Activated naive CD4-positive, alpha-beta T cell treated with anti-CD3 and anti-CD28 coated beads, Interleukin-2, amount 50 U/mL, for 16 hours (primary cell): ENCODE data around the gene ATG4A.

Source experiments
- DNase-seq: peaks from one replicate; pipeline ENCODE4 v3.0.0-alpha.2; 2020

The ATG4A gene

GRCh38 chrX:108169768-108170167 is 78.2 kb downstream of the ATG4A start:
- no peak for DNase-seq

DNA sequence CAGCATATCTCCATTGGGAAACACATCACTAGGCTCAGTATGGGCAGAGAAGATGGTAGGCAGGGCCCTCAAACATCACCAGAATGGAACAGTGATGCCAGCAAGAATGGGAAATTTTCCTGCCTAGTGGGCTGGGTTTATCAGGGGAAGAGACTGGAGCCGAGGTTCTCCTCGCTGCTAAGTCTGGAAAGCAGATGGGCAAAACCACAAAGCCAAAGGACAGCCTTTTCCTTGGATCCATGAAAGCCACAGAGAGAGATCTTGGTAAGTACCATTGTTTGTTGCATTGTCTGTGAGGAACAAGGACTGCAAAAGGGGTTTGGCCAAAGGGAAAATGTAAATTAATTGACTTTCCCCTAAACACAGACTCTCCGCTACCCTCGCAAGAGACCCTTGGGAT is 80.1 kb downstream of the ATG4A start:
- DNase-seq, result no peak

DNA sequence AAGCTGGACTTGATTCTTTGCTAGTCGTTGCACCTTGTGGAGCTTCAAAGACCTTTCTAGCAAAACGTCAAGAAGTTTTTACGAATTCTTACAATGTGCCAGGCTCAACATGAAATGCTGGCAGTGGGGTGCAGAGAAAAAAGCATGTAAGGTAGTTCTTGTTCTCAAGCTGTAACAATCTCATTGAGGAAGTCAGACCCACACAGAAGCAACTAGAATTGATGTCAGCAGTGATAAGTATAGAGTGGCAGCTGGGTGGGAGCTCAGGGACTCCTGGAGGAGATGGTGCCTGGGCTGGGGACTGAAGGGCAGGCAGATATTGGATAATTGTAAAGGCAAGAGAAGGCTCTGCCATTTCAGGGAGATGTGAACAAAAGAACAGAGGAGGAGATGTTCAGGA is 82.3 kb downstream of the ATG4A start:
- no peak for DNase-seq

- DNase-seq, result no peak
Measured at GRCh38 chrX:108177351-108178142, 86.0 kb downstream of the ATG4A start.

DNA sequence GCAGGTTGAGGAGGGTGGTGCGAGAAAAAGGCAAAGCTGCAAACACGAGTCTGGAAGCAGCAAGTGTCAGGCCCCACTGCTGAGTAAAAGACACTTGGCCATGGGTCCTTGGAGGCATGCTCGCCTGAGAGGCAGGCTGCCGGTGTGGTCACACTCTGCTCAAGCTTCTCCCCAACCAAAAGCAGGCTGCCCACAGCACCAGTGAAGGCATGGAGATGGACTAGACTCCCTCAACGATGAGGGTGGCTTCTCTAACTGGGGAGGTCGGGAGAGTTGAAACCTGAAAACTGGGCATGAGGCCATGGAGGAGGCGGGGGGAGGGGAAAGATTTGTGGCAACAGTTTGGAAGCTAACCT is 86.5 kb downstream of the ATG4A start:
- no peak for DNase-seq

DNA sequence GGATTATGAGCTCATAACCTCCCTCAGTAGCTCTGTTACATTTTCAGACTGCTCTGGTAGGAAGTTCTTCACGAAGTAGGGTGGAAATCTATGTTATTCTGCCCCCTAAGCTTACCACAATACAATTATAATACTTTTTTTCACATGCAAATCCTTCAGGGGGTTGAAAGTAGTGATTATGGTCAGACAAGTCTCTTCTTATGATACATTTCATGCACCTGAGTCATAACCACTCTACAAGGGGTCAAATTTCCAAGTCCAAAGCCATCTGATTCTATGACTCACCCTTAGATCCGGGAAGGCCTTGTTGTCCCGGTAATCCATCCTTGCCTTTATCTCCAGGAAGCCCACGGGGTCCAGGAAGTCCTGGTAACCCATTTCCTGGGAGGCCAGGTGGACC is 95.2 kb downstream of the ATG4A start:
- DNase-seq, result no peak

- DNase-seq, result no peak
Measured at GRCh38 chrX:108198420-108198819, 106.8 kb downstream of the ATG4A start.

- DNase-seq, result no peak
Measured at GRCh38 chrX:108199041-108199440, 107.5 kb downstream of the ATG4A start.

DNA sequence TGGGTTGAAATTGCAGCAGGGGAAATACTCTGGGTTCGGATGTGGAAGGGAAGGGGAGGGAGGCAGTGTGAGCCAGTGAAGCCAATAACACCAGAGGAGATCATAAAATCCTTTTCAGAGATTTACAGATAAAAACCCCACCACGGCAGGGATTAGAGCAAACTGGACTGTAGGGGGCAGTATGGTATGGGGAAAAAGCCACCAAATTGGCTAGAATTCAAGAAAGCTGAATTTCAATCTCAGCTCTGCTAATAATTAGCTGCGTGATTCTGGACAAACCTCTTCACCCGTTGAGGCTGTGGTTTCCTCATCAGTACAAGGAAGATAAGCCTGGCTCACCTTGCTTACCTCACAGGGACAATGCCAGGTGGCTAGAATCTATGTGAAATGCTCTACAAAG is 108.1 kb downstream of the ATG4A start:
- no peak for DNase-seq

GRCh38 chrX:108203540-108203939 is 112.0 kb downstream of the ATG4A start:
- no peak for DNase-seq
